HepG2 (cell line): ENCODE data around the gene MGMT. TPM values are rescaled to one million over a fixed set of nuclear protein-coding genes. Genes with fewer than 3 reads are reported as not detected.

Experiments used
- ATAC-seq: fragments of 200-7000 bp; cut with Tn5 transposase; 3 replicates; pipeline ENCODE4 v1.9.1; 2020; ENCODE audit warnings: mild to moderate bottlenecking, moderate library complexity
- BruUV-seq: library from RNA; stranded (reverse); fragments of 400-500 nt; replicated peaks from 2 replicates; lab custom pipeline; 2021; lab: Mats Ljungman, UMichigan
- CTCF ChIA-PET: fragments of 300-600 bp; formaldehyde crosslinking; extraction: SDS; loops from one replicate; lab custom pipeline; 2021; ENCODE audit warnings: low total read pairs, inconsistent platforms, low intra/inter-chr PET ratio; lab: Yijun Ruan, JAX
- POLR2A ChIA-PET: fragments of 350-600 bp; sonication (Branson Sonifier 250); formaldehyde crosslinking; loops from one replicate; lab custom pipeline; 2020; ENCODE audit warnings: antibody characterized with exemption, inconsistent platforms; lab: Yijun Ruan, JAX
- DNase-seq: peaks from one replicate; pipeline ENCODE4 v3.0.0-alpha.2; 2015; ENCODE audit warnings: low spot score
- FAIRE-seq: peaks from 3 replicates; lab custom pipeline; 2011; peaks lifted over from hg19 to GRCh38; lab: Jason Lieb, UNC
- H2AFZ ChIP-seq: one replicate; pipeline ENCODE4 v1.6.1; 2011; ENCODE audit warnings: low read length, inconsistent platforms
- H3K27ac ChIP-seq: fragments of 300-600 bp; 3 replicates; pipeline ENCODE4 v1.8.0; 2011; ENCODE audit warnings: mixed run types, mild to moderate bottlenecking, mixed read lengths, low read length, inconsistent platforms; ENCODE audit not compliant: insufficient read depth; ENCODE audit errors: extremely low read length
- H3K27me3 ChIP-seq, 2 experiments: fragments of 200-600 bp in 1 of 2; 2 replicates in 1 of 2; 3 replicates in 1 of 2; pipeline versions ENCODE4 v1.6.0 to v1.8.0; 2011; ENCODE audit warnings: low read length in 2 of 2, mild to moderate bottlenecking in 2 of 2, moderate library complexity in 2 of 2, inconsistent platforms in 1 of 2; ENCODE audit not compliant: insufficient read depth in 2 of 2, control insufficient read depth in 1 of 2
- H3K36me3 ChIP-seq, 2 experiments: fragments of 200-600 bp in 1 of 2; replicated peaks in 1 of 2; 2 replicates in 1 of 2; 3 replicates in 1 of 2; pipeline versions ENCODE4 v1.5.1 to v1.8.0; 2011; ENCODE audit warnings: low read length in 2 of 2, inconsistent platforms in 1 of 2; ENCODE audit not compliant: insufficient read depth in 2 of 2, control insufficient read depth in 1 of 2
- H3K4me1 ChIP-seq: 2 replicates; pipeline ENCODE4 v1.5.1; 2012; ENCODE audit warnings: low read length, inconsistent platforms; ENCODE audit not compliant: insufficient read depth
- H3K4me2 ChIP-seq: 2 replicates; pipeline ENCODE4 v1.6.0; 2011; ENCODE audit warnings: low read depth, low read length, inconsistent platforms
- H3K4me3 ChIP-seq, 3 experiments: fragments of 200-600 bp in 1 of 3; sonication (generic), shearing (Covaris generic) in 1 of 3; replicated peaks in 1 of 3; 2 replicates each; pipeline ENCODE4 v1.5.1; 2011 to 2016; ENCODE audit warnings: low read length in 3 of 3, inconsistent platforms in 2 of 3, low read depth in 2 of 3, mild to moderate bottlenecking in 2 of 3, control low read depth in 1 of 3, mixed read lengths in 1 of 3; ENCODE audit not compliant: insufficient read depth in 1 of 3
- H3K79me2 ChIP-seq: one replicate; pipeline ENCODE4 v1.6.1; 2011; ENCODE audit warnings: low read length, inconsistent platforms; ENCODE audit not compliant: insufficient read depth
- H3K9ac ChIP-seq: 2 replicates; pipeline ENCODE4 v1.6.0; 2011; ENCODE audit warnings: mild to moderate bottlenecking, low read depth, low read length, inconsistent platforms; ENCODE audit not compliant: insufficient read depth
- H3K9me3 ChIP-seq: 2 replicates; pipeline ENCODE4 v1.5.1; 2012; ENCODE audit warnings: mild to moderate bottlenecking, low read length
- H4K20me1 ChIP-seq: 2 replicates; pipeline ENCODE4 v1.6.0; 2011; ENCODE audit warnings: inconsistent platforms, mild to moderate bottlenecking, low read length, moderate library complexity; ENCODE audit not compliant: insufficient read depth
- BRCA1 ChIP-seq: sonication (generic); formaldehyde crosslinking; IDR thresholded peaks from 2 replicates; pipeline ENCODE4 v1.4.0; 2020; ENCODE audit warnings: missing genetic modification reagents
- FIP1L1 ChIP-seq: fragments of 200-400 bp; formaldehyde crosslinking; IDR thresholded peaks from 2 replicates; pipeline ENCODE4 v1.6.1; 2018; ENCODE audit warnings: low read depth, mild to moderate bottlenecking, low read length, moderate library complexity, borderline replicate concordance; ENCODE audit not compliant: insufficient read depth
- HOXA7 ChIP-seq: sonication (generic); formaldehyde crosslinking; IDR thresholded peaks from 2 replicates; pipeline ENCODE4 v1.8.1; 2022; ENCODE audit warnings: mild to moderate bottlenecking, missing genetic modification reagents, moderate library complexity
- MEIS1 ChIP-seq: sonication (generic); formaldehyde crosslinking; IDR thresholded peaks from 2 replicates; pipeline ENCODE4 v1.9.0; 2021; ENCODE audit warnings: mild to moderate bottlenecking, missing genetic modification reagents, moderate library complexity, borderline replicate concordance
- PATZ1 ChIP-seq: sonication (generic); formaldehyde crosslinking; IDR thresholded peaks from 2 replicates; pipeline ENCODE4 v1.4.0; 2020; ENCODE audit warnings: missing genetic modification reagents
- RXRA ChIP-seq: sonication (generic); formaldehyde crosslinking; IDR thresholded peaks from 2 replicates; pipeline ENCODE4 v1.5.1; 2020; ENCODE audit warnings: missing genetic modification reagents
- U2AF1 ChIP-seq: fragments of 200-400 bp; formaldehyde crosslinking; optimal IDR thresholded peaks from 2 replicates; pipeline ENCODE3; 2017; ENCODE audit warnings: mild to moderate bottlenecking, low read depth, low read length
- ZFY ChIP-seq: sonication (generic); formaldehyde crosslinking; IDR thresholded peaks from 2 replicates; pipeline ENCODE4 v1.4.0; 2020; ENCODE audit warnings: missing genetic modification reagents
- ZNF225 ChIP-seq: sonication (generic); formaldehyde crosslinking; IDR thresholded peaks from 2 replicates; pipeline ENCODE4 v1.4.0; 2020; ENCODE audit warnings: mild to moderate bottlenecking, missing genetic modification reagents
- ZNF580 ChIP-seq: IDR thresholded peaks from 2 replicates; pipeline ENCODE4 v1.6.1; 2016; ENCODE audit warnings: low read depth, borderline replicate concordance
- WGBS: methylation state at CpG from one replicate; pipeline ENCODE4 v1.1.6; 2017; ENCODE audit warnings: low lambda C conversion rate; 5-methylcytosine and 5-hydroxymethylcytosine counted together
- in situ Hi-C: cut with HindIII; loops from 2 replicates; pipeline ENCODE4 v1.10.0; 2017; ENCODE audit warnings: low pct_unique_long_range_greater_than_20kb; ENCODE audit not compliant: extremely low pct_ligation_motif_present
- intact Hi-C: fragments of 100-400 bp; cut with micrococcal nuclease; formaldehyde crosslinking; loops from one replicate; pipeline ENCODE4 v1.10.0; 2022; ENCODE audit not compliant: unreplicated experiment
- polyA plus RNA-seq, 8 experiments: library from polyadenylated mRNA; depleted of rRNA in 3 of 8; stranded (reverse) in 7 of 8; unstranded in 1 of 8; fragments of >200 nt; fragmentation: Illumina TruSeq in 4 of 8; extraction: Trizol in 4 of 8; gene quantifications; 2 replicates each; pipeline versions ENCODE4 v1.2.1 to v1.2.3, GENCODE V29; 2011 to 2016; ENCODE audit warnings: low read depth in 4 of 8, missing spikeins in 1 of 8, mixed read lengths in 1 of 8; ENCODE audit not compliant: insufficient read depth in 1 of 8
- total RNA-seq, 5 experiments: library from RNA; depleted of rRNA; stranded (reverse); fragments of >200 nt; fragmentation: Illumina TruSeq; extraction: Trizol; gene quantifications; 2 replicates each; pipeline ENCODE4 v1.2.3, GENCODE V29; 2016; ENCODE audit warnings: low read depth in 1 of 5
- TF ChIP-seq, protein P1 (sequence below): IDR thresholded peaks from 2 replicates; pipeline ENCODE4 v1.6.1; 2016; ENCODE audit warnings: missing genetic modification reagents, missing compliant biosample characterization

Gene MGMT
- total and polyA plus RNA-seq, 2 of the 13 experiments (the other 11 are each of a cell fraction or from before 2014, with no cell fraction given) = 12.0 to 19.5 TPM

DNA sequence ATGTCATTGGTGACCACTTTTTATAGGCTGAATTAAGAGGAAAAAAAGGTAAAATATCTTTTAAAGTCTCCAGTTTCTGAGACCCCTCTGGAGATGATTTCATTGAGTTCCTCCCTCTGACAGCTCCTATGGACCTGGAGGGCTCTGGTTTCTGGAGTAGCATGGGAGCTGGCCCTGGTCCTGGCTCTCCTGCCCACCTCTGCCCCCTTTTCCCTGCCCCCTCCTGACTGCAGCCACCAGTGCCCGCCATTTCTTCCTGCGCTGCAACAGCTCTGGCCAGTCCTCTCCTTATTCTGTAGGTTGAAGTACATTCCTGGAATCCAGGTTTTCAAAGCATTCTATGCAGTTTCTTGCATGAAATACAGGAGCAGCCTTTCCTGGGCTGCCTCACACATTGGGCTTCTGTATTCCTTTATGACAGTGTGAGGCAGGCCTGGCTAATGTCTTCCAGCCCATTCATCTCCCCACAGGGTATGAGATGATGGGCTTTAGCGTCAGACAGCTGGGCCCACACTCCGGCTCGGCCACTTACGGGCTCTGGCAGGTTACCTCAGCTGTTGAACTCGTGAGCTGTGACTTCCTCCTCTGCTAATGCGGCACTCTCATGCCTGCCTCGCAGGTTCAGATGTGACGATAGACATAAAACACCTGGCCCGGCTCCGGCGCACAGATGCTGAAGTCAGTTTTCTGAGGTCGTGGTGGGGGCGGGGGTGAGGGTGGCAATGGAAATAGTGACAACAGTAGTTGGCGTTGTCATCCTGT is 101.7 kb downstream of the MGMT start:
- FAIRE-seq = no peak
- H3K4me3 ChIP-seq = no peak overlapping the region
- no peak for DNase-seq
- ChIA-PET CTCF (no interaction called here), POLR2A (no interaction called here)
- H3K9ac ChIP-seq = no peak overlapping the region
- H2AFZ ChIP-seq = no peak overlapping the region
- peaks cover 16% of the 10 kb centered on the region; the same call in 1 of the 2 replicates for H3K9me3 ChIP-seq
- no peak for ATAC-seq
- no peaks in the 10 kb centered on the region for H3K79me2 ChIP-seq
- in situ Hi-C loops = no loop called here
- no peaks in the 10 kb centered on the region for H3K4me1 ChIP-seq
- H3K4me2 ChIP-seq = no peak overlapping the region
- no peak overlapping the region for H3K27ac ChIP-seq
- no TSS peak for BruUV-seq
- WGBS = 79% methylated on average over 15 of the region's 16 CpGs
- no peak for TF ChIP-seq BRCA1 (CRISPR knock-in tag)
- TF ChIP-seq, protein P1, sequence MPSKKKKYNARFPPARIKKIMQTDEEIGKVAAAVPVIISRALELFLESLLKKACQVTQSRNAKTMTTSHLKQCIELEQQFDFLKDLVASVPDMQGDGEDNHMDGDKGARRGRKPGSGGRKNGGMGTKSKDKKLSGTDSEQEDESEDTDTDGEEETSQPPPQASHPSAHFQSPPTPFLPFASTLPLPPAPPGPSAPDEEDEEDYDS = no peak
- TF ChIP-seq FIP1L1 = no peak
- TF ChIP-seq ZNF580 (CRISPR knock-in tag) = no peak
- TF ChIP-seq RXRA (CRISPR knock-in tag) = no peak
- no peak for TF ChIP-seq ZNF225 (CRISPR knock-in tag)
- no peak for TF ChIP-seq U2AF1
- TF ChIP-seq HOXA7 = no peak
- TF ChIP-seq ZFY (CRISPR knock-in tag) = no peak
- no peak for TF ChIP-seq MEIS1 (CRISPR knock-in tag)
- TF ChIP-seq PATZ1 (CRISPR knock-in tag) = no peak
- TF ChIP-seq, all 625 proteins: peak for 0
- no peaks in the 10 kb centered on the region; a peak in 1 of 5 replicates for H3K36me3 ChIP-seq
- intact Hi-C loops = no loop called here
- H4K20me1 ChIP-seq = no peaks in the 10 kb centered on the region
- no peaks in the 10 kb centered on the region for H3K27me3 ChIP-seq
